Testis (tissue), 2 donors: ENCODE data around the gene HS6ST3.

ENCODE experiments used
- POLR2A ChIP-seq: fragments of 450-650 bp; IDR thresholded peaks from one replicate; pipeline ENCODE4 v1.6.1; 2017; ENCODE audit warnings: antibody characterized with exemption, mild to moderate bottlenecking, moderate library complexity
- TF ChIP-seq, protein P1 (sequence below), 3 experiments: fragments of 450-650 bp in 2 of 3; fragments of 200-600 bp in 1 of 3; sonication (generic) in 1 of 3; IDR thresholded peaks; one replicate each; pipeline ENCODE4 v1.5.1; 2016 to 2019; ENCODE audit warnings: antibody characterized with exemption in 3 of 3, mild to moderate bottlenecking in 2 of 3, moderate library complexity in 1 of 3

DNA sequence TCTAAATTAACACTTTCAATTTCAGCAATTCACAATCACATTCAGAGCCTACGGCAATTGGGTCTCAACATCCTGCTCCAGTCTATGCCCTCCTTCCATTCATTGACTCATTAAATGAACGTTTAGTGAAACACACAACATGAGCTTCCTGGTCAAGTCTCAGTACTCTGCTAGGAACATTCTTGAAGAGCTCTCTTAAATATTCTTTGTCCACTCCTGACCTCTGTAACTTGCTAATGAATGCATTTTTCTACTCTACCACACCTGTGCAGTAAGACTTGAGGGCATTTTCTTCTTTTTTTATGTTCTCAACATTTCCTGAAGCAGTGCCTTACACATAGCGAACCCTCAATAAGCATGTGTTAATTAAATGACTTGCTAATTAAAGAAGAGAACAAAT is 735.7 kb downstream of the HS6ST3 start:
- TF ChIP-seq, protein P1, sequence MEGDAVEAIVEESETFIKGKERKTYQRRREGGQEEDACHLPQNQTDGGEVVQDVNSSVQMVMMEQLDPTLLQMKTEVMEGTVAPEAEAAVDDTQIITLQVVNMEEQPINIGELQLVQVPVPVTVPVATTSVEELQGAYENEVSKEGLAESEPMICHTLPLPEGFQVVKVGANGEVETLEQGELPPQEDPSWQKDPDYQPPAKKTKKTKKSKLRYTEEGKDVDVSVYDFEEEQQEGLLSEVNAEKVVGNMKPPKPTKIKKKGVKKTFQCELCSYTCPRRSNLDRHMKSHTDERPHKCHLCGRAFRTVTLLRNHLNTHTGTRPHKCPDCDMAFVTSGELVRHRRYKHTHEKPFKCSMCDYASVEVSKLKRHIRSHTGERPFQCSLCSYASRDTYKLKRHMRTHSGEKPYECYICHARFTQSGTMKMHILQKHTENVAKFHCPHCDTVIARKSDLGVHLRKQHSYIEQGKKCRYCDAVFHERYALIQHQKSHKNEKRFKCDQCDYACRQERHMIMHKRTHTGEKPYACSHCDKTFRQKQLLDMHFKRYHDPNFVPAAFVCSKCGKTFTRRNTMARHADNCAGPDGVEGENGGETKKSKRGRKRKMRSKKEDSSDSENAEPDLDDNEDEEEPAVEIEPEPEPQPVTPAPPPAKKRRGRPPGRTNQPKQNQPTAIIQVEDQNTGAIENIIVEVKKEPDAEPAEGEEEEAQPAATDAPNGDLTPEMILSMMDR (IDR thresholded peaks at IDR 0.05) = no peak
- TF ChIP-seq POLR2A = no peak
